ENCODE data around the gene BANK1.

The BANK1 gene

DNA sequence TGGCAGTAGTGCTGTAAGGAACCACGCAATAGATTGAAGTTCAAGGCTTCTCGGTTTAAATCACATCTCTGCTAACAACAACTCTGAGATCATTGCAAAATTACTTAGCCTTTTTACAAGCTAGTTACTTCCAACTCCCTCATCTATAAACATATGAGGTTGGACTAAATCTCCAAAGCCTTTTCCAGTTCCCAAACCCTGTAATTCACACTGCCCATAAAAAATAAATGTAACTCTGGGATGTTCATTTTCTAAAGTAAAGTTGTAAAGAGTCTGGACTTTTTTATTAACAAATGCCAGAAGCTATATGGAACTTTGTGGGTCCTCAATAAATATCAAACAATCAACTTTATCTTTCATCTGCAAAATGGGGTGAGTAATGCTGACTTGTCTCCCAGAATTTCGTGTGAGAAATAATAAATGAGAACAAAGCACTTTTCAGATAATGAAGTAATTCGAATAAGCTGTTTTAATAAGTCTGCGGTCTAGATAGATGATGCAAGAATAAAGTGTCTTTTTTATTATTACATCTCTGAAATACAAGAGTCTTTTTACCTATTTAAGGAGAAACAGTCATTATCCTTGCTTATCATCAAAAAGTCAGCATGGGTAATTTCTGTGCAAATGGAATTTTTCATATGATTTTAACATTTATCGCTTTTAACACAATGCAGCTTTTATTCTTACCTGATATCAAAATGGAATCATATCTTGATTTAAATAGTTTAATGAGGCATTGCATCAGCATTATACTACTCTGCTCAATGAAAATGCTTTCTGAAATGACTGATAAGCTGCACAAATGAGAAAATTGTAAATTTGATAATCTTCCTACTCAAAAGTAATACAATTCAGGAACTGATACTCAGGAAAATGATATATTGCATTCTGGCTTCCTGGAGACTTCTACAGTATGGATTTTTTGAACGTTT, 252.6 kb downstream of the BANK1 start:
- no peak for DNase-seq

DNA sequence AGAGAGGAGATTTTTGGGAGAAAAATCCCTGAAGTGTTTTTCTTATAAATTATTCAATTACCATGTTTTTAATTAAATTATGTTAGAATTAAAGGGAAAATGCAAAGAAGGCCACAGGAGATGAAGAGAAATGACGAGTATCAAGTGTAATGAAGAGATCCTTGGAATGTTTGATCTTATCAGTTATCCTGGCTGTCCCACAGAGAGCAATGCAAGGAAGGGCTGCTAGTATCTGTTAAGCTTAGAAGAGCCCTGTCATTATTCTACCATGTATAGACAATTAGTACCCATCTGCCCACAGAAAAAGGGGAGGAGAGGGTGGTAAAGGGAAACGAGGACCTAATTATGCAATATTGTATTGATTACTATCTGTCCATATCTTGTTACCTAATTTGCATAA, 257.1 kb downstream of the BANK1 start:
- no peak for DNase-seq

DNA sequence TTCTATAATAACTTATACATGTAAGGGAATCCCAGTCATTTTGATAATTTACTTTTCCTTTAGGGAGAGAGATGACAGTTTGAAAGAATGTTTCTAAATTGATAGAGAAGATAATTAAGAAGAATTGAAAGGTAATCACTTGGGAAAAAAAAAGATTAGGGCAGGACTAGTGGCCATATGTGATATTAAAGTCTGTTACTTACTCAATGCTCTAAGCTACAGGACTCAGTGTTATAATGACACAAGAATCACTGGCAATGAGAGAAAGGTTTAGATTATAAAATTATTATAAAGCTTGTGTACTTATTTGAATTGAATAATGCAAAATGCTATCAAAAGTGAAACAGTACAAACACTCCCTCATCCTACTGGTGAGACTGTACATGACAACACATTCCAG, 265.3 kb downstream of the BANK1 start:
- no peak for DNase-seq

- no peak for DNase-seq
Measured at GRCh38 chr4:102057122-102057521, 266.6 kb downstream of the BANK1 start.

DNA sequence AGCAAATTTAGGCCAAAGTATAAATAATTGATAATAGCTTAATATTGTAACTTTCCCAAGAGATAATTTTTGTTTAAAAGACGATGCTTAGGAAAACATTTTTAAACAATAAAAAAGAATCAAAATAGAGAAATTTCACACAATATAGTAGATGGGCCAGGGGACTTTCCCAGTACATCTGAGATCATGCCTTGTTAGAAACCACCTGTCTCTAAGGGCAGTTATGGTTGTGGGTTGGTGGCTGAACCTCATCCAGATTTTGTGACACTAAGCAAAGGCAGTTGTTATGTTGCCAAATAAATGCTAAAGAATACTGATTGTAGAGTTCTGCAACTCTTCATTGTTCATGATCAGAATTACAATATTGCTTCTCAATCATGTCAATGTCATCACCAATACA, 270.6 kb downstream of the BANK1 start:
- no peak for DNase-seq

DNA sequence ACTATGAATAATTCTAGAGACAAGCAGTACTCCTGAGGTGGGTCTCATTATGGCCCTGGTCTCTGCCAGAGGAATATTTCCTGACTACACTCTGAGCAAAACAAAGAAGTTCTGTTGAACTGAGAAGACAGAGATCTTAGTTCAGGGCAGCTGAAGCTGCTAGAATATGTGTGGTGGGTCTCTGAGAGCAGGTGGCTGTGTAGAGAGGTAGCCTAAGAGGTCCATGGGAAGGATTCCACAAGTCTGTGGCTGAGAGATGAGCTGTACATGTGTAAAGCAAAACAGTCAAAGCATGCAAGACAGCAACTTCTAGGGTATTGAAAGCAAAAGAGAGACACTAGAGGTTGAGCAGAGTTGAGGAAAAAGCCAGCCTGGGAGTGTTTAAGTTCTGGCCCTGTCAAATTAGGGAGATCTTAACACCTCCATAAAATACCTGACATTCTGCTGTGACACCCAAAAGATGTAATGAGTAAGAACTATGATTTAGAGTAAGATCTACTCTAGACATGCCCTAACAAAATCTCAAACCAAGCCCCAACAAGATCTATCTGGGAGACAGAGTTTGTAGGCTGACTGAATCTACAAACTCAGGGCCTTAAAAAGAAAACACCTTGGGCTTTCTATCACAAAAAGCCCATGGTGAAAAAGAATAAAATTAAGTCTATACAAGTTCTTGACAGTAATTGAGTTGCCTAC, 274.4 kb downstream of the BANK1 start:
- DNase-seq: no peak

DNA sequence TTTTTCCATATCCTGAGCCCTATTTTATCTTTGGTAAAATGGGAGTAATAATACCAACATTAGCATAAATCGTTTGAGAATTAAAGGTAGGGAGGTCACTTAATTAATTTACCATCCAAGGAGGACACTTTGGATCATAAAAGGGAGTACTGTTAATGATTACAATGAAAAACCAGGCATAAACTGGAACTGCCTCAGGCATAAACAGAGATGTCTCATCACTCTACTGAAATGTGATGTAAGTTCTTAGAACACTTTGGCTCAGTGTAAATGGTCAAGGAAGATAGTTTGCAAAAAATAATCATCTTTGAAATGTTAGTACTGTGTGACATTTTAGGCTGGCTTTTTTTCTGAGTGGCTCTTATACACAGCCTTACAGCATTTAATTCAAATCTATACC, 286.1 kb downstream of the BANK1 start:
- DNase-seq: no peak

DNA sequence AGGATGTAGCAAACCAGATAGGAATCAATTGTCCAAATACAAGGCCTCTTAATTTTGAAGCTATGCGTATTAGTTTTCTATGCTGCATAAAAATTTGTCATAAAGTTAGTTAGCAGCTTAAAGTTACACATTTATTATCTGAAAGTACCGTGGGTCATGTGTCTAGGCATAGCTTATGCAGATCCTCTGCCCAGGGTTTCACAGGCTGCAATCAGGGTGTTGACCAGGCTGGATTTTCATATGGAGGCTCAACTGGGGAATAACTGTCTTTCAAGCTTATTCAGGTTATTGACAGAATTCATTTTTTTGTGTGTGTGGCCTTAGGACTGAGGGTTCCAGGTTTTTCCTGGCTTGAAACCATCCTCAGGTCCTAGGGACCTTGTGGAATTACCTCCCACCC, 289.7 kb downstream of the BANK1 start:
- DNase-seq: no peak

DNA sequence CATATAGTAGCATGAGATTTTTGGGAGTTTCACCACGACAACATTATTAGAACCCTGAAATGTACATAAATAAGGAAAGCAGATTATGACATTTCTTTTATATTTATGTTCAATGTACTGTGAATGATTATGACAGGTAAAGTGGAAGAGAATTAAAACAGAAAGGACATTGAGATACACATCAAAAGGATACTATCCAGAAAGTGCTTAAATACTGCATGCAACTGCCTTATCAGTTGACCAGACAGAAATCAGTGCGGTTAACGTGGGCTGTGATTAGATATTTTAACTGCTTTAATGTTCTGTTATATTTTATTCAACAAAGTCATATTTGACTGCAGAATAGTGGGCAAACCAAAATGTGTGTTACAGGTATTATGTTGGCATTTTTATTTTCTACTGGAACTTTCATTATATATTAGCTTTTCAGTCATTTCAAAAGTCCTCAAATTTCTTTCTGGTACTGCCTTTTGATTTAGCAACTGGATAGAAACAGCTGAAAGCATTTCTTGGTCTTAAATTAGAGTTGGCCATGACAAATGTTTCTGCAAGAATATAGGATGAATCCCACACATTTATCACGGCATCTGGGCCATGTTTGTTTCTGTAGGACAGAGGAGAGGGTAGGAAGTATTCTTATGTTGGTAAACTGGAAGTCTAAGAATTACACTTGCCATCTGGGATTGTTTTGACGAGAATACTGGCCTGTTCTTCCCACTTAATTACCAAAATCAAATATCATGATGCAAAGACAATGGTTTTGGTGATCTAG, 299.5 kb downstream of the BANK1 start:
- DNase-seq: no peak

- no peak for DNase-seq
Measured at GRCh38 chr4:102091656-102092055, 301.1 kb downstream of the BANK1 start.

DNA sequence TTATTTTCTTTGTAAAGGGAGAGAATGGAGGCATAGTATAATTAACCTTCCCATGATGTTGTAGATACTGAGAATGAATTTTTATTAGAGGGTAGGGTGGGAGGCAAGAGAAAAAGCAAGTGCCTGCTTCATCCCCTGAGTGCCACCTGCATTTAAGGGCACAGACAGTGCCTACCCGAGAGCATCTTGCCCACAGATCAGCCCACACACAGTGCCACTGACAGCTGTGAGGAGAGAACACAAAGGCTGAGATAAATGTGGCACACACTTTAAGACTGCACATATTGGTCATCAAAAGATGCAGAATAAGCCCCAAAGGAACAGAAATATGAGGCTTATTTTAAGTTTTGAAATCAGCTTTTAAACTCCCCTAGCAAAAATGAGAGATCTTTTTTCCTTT, 304.0 kb downstream of the BANK1 start:
- DNase-seq: no peak

- no peak for DNase-seq
Measured at GRCh38 chr4:102103368-102103767, 312.8 kb downstream of the BANK1 start.

DNA sequence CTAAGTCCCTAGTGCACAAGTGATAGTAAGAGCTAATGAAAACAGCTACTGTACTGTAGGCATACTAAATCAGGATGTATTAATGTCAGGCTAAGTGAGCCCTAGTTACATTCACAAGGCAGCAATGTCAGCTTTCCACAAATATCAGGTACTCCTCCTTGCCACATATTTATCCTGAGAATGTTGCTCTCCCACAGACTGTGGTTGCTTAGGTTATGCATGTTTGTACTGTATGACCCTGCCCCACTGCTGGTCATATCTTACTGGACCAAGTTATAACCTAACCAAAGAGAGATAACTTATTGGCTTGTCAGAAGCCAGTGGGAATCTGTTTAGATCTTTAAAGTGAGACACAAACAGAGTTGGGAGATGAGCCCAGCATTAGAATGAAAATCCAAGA, 313.7 kb downstream of the BANK1 start:
- no peak for DNase-seq

DNA sequence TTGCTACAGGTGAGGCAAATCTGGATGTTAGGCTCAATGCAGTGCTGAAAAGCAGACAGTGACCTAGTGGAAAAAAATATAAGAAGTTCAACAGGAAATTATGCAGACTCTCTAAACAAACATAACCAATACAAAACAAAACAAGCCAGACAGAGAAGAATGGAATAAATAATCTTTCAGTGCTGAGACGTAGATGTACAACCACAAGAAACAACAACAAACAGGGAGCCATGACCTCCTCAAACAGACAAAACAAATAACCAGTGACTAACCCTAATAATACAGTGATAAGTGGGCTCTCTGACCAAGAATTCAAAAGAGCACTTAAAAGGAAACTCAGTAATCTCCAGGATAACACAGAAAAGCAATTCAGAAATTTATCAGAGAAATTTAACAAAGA, 315.5 kb downstream of the BANK1 start:
- no peak for DNase-seq

DNA sequence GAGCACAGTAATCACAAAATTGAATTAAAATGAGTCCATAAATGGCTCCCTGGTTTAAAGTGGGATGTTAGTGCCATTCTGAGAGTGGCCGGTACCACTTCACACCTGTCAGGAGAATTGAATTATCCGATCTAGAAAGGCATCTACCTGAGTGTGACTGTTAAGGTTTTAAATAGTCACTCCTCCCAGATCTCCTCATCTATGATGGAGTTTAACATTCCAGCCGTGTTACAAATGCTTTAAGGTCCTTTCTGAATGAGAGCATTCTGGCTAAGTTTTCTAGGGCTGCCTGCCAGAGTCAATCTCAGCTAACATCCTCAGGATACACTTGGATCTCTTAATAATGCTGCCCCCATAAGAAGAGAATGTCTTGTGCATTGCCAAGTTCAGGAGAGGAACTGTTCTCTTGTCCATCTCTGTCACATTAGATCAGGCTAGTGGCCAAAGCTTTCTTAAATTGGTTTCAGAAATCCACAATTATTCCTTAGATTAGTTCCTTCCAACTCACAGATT, 323.6 kb downstream of the BANK1 start:
- DNase-seq: no peak

- DNase-seq: no peak
Measured at GRCh38 chr4:102116121-102116520, 325.6 kb downstream of the BANK1 start.

GRCh38 chr4:102120846-102121245, 330.3 kb downstream of the BANK1 start:
- DNase-seq: no peak

Data from CD4-positive, alpha-beta T cell treated with Interleukin-4 for 4 hours (primary cell).